NCI-H2171 (cell line): ENCODE data around the gene PSMC6.

Experiments used
- DNase-seq: peaks from one replicate; lab custom pipeline; 2025; lab: John Stamatoyannopoulos, UW

The PSMC6 gene

DNA sequence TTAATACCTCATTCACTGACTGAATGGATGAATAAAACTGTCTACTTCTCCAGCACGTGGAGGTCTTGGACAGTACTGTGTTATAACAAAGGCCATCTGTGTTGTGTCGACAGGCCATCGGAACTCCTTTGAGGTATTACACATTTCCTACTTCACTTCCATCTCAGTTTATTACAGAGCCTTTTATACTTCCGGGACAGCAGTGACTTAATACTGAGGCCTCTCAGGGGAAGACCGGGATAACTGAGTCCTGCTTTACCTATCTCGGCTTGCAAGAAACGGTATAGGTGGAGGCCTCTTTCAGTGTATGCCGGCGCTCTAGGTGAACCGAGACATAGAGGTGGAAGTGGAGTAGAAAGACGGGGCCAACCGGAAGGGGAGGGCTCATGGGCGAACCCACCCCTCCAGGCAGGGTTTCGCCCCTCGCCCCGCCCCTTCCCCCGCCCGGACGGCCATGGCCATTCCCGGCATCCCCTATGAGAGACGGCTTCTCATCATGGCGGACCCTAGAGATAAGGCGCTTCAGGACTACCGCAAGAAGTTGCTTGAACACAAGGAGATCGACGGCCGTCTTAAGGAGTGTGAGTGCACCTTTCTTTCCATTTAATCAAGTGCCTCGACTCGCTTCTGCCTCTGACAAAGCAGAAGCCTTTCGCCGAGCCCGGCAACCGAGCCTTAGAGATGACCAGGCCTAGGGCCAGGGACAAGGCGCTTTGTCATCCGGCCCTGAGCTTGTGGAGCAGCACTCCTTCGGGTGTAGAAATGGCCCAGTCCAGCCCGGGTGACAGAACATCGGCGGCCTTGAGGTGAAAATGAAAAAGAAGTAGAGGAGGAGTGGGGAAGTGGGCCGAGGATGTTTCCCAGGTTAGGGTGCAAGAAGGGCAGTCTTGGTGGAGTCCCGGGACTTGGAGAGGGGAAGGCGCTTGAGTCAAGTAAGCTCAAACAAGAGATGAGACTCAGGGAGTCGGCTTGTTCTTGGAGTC is at the start of gene PSMC6:
Gene PSMC6, plus strand, starts transcription at position 477 of the 983 bp plus-strand sequence. Its CDS starts 20 bp downstream, at position 497.
- DNase-seq, result peak; percentile 93

DNA sequence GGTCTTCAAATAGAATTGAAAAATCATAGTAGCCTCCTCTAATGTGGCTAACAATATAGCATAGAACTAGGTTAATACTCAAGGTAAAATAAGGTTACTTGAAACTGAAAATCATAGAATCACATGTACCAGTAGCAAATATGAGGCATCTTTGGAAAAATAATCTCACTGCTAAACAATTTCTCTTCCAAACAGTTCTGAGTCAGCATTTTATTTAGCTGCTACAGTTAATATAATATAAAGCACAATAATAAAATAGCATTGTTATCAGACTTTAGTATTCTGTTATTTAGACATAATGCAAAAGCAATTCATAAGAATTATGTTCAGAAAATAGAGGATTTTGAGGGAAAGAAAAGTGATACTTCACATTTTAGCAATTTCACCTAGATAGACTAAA is 46.7 kb upstream of the PSMC6 start:
- no peak for DNase-seq

DNA sequence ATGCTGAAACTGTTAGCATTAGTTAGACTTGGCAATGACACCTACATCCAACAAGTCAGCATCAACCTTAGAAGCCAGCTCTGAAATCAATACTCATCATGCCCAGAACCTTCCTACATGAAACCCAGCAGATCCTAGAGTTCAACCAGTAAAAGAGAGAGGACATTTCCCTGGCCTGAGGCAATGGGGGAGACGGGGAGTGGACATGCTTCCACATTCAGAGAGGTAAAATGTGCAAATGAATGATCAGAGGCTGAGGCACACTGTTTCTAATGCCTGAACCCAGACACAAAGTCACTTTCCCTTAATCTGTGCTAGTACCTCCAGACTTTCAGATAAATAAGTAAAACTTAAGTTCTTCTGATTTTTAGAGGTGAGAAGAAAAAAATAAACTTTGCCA is 46.2 kb upstream of the PSMC6 start:
- no peak for DNase-seq

DNA sequence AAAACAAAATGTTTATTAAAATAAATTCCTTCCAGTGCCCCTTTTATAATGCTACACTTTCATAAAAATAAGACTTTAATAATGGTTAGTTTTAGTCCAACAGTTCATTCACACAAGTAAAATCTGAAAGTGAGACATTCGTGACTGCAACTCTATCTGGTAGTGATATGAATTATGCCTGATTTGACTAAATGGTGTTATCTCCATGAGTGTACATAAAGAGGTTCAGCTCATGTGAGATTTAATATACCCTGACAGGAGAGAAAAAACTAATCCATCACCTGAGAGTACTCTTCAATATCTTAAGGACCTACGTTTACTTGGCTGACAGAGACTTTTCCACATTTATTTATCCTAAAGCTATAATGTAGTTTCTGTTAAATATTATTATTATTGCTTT is 45.7 kb upstream of the PSMC6 start:
- no peak for DNase-seq

DNA sequence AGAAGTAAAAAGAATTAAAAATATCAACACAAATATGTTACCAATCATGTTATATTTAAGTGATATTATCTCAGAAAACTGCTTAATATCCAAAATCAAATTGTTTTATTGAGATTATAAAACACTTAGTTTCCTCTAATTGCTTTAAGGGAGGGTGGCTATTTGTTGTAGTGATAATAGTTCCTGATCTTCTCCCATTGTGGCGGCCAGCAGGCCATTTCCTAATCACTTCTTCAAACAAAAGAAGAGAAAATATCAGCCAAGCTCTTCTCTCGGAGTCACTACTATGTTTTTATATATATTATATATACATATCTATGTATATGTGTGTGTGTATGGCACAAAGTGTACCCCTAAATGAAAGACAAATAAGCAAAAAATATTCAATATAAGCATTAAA is 43.1 kb upstream of the PSMC6 start:
- DNase-seq, result no peak

DNA sequence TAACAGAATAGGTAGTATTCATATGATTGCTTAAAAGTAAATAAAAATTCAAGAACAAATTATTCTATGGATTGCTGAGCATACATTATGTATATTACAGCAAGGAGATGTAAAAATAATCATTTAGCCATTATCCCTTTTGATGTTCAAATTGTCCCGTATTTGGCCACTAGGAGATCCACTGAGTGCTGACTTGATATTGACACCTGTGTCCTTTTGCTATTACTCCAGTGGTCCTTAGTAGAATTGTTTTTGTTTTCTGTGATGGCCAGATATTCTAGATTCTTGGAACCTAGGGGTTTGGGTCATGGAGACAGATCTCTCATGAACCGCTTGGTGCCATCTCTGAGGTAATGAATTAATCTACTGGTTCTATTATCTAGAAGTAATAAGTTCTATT is 28.4 kb upstream of the PSMC6 start:
- no peak for DNase-seq

DNA sequence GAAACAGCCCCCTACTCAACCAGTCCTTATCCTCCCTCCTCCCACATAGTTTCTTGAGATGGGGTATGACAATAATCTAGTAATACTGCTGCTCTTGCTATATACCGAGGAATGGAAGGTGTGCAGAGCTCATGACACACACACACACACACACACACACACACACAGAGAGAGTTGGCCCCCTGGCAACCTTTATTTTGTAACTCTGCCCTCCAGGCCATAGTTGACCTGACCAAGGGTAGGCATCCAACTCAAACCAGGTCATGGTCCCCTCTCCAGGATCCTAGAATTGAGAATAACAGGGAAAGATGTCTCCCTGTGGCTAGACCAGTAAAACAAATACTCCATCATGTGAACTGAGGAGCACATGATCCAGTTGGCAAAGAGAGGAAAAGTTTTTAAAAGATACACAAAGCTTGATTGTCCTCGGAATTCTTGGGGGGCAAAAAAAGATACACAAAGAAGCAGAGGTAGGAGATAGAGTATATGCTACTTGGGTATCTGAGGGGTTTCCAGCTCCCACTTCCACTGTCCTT is 22.9 kb upstream of the PSMC6 start:
- no peak for DNase-seq

DNA sequence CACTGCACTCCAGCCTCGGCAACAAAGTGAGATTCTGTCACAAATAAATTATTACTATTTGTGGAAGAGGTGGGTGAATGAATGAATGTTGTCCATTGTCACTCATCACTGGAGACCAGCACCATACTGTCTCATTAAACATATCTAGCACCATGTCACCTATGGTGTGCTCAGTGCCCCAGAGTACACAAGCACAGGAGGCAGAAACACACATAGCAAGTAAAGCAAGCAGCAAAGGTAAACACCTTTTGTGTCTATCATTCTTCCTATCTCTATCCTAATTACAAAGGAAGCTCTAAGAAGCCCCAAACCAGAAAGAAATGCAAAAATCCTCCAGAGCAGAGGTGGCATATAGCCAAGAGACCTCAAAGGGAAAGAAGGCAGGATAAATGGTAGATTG is 20.8 kb upstream of the PSMC6 start:
- no peak for DNase-seq

DNA sequence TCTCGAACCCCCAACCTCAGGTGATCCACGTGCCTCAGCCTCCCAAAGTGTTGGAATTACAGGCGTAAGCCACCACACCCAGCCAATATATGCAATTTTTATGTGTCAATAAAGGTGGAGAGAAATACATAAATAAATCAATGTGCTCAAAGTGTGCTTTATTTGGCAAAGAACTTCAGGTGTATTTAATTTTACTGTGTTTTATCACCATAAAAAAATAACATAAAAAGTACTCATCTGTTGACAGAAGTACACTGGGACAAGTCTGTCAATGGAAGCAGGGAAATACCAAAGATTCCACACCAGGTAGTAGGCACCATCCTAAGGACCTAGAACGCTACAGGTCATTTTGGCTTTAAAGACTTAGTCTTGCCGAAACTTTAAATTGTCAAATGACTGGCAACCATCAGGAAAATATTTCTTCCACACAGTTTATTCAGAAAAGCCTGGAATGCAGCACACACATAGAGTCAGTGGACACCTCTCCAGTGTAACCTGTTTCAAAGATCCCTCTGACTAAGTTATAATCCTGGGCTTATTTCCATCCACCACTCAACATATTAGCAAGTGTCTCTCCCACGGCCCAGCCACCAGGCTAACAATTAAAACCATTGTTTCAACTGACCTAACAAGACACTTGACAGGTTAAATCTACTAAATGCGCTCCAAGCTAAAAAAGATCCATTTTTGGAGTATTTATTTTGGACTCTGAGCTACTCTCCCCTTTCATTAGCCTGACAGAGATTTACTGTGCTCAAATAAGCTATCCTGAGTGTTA is 15.8 kb upstream of the PSMC6 start:
- no peak for DNase-seq

DNA sequence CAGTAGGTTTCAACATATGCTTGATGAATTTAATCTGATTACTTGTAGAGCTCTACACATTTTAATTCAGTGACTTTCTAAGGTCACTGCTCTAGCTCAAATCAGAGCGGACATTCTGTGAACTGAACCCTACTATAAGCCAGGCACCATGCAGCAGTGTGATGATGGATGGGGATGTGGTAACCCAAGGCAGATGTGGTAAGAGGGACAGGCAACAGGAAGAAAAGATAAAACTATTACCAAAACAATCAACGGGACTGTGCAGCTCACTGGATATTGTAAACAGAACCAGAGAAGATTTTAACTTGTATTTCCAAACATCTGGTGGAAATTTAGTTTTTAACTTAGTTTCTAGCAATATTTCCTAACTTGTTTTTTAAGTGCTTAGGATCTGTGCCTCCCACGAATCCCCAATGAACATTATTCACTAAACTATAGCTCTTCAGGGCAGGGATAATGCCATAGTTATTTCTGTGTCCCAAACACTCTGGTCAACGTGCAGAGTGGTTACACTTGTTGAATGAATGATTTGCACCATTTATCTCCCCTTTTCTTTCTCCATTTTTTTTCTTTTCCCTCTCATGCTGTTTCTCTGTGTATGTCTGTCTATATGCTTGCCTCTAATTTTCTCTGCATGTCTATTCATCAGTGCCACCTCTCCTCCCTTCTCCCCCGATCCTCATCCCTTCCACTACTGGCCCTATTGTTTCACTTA is 14.6 kb upstream of the PSMC6 start:
- DNase-seq, result no peak

DNA sequence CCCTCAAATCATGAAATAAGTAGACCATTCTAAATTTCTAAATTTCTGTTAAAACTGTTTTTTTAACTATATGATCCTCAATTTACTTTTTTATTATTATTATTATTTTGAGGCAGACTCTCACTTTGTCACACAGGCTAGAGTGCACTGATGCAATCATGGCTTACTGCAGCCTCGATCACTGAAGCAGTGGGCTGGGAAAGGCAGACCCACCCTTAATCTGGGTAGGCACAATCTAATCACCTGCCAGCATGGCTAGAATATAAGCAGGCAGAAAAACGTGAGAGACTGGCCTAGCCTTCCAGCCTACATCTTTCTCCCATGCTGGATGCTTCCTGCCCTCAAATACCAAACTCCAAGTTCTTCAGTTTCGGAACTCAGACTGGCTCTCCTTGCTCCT is 14.0 kb upstream of the PSMC6 start:
- DNase-seq, result no peak

DNA sequence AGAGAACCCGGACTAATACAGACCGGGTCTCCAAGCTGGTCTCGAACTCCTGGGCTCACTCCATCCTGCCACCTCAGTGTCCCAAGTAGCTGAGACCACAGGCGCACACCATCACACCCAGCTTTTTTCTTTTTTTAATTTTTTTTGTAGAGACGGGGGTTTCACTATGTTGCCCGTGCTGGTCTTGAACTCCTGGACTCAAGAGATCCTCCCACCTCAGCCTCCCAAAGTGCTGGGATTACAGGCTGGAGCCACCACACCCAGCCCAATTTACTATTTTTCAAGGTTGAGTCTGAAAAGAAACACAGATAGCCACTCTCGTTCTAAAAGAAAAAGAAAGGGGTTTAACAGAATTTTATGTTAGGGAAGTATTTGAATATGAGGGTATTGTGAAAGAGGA is 13.5 kb upstream of the PSMC6 start:
- no peak for DNase-seq

DNA sequence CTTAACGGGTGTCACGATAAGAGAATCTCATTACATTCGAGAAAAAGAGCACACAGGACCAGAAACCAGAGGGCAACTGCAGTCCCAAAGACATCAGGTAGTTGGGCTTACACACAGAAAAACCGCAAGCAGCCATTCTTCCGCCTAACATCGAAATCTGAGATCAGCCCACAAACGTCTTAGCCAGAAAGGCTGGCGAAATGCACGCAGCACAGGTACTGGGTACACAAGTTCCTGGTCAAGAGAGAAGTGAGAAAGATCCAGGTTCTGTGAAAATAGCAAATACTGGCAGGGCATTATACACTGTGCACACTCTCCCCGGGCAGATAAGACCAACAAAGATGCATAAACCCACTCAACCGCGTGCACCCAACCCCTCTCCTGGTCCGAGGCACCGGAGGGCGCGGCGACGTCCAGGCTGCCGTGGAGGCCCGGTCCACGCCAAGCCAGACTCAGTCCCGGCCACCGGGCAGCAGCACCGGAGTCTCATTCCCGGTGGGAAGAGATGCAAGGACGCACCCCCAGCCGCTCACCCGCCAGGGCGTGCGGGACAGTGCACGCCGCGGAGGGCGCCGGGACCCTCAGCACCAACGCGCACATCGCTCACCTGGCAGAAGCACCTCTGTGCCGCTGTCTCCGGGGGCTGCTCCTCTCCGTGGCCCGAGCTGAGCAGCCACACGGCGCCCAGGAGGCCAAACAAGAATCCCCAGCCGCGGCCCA is 12.1 kb upstream of the PSMC6 start:
- peak; percentile 63 for DNase-seq

DNA sequence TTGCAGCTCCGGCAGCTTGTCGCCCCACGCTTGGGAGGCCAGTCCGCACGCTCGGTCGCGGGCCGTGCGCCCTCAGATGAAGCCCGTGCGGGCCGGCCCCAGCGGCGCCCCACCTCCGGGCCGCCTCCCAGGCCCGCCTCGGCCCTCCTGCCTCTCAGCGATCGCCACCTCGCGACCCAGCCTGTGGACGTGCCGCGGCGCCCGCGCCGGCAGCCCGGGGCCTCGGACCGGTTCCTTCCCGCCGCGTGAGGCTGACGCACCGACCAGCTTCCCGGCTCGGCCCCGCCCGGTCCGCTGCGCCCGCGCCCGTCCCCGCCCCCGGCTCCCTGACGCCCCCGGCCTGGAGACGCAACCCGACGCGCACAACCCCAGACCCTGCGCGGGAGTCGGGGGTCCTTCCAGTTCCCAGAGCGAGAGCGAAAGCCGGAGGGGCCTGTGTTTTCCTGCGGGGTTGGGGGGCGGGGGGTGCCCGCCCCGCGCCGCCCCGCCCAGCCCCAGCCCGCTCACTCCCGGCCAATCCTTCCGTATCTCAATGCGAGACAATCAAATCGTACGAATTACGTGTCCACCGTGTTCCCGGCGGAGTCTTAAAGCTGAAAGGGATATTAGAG is 11.4 kb upstream of the PSMC6 start, which contains the start of gene ERO1A:
Gene ERO1A, minus strand, starts transcription at position 78 of the 611 bp plus-strand sequence. Its CDS starts 77 bp downstream, at position 1.
- peak; percentile 84 for DNase-seq

DNA sequence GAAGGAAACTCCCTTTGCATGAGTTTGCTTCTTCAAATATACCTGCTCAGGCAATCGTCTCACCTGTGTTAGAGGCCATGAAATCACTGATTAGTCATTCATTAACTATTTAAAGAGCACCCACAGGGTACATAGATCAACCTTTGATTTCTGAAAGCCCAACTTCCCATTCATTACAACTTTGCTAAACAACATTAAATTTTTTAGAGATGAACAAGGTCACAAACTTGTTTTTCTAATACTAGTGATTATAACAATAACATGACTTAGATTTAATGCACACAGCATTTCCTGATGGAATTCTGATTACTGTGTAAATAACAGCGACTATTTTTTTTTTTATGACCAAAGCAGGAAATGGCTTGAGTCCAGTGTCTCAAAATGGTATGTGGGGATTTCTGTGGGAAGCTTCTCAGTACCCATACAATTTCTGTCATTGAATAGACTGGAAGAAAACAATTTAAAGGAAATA is 6.3 kb upstream of the PSMC6 start:
- no peak for DNase-seq

DNA sequence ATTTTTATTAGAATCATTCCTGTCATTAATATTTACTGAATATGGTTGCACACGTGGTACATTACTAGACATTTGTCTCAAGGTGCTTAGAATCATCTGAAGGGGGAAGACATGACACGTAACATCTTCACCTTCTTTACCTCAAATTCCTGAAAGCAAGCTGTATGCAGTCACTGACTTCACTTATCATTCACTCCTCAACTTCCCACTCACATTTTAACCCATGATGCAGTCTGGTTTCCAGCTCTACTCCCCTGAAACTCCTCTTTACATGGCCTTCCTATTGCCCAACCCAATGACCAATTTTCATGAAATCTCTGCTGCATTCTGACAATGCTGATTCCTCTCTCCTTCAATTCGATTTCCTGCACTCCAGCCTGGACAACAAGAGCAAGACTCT is 5.8 kb upstream of the PSMC6 start:
- no peak for DNase-seq

DNA sequence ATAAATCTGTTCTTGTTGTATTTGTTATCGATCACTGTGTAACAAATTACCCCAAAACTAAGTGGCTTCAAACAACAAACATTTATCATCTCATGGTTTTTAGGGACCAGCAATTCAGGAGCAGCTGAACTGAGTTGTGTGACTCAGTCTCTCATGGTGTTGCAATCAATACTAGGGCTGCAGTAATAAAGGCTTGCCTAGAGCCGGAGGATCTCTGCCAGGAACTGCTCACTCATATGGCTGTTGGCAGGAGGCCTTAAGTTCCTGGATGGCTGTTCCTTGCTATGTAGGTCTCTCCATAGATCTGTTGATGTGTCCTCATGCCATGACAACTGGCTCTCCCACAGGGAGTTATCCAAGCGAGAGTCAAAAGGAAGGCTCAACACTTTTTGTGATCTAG is 3.8 kb upstream of the PSMC6 start:
- no peak for DNase-seq

DNA sequence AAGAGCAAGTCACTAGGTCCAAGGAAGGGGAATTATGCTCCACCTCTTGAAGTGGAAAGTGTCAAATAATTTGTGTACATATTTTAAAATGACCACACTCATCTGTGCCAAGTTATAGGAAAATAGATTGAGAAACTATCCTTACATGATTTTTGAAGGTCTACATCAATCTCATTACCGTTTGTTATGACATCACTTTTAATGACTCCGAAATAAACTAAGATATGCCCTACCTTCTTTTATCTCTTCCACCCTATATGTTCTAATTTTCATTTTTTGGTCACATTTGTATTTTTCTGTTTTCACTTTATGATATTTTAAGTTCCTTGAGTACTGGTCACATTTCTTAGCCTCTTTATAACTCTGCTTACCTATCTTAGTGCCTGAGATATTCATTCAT is 3.3 kb upstream of the PSMC6 start:
- DNase-seq, result no peak

DNA sequence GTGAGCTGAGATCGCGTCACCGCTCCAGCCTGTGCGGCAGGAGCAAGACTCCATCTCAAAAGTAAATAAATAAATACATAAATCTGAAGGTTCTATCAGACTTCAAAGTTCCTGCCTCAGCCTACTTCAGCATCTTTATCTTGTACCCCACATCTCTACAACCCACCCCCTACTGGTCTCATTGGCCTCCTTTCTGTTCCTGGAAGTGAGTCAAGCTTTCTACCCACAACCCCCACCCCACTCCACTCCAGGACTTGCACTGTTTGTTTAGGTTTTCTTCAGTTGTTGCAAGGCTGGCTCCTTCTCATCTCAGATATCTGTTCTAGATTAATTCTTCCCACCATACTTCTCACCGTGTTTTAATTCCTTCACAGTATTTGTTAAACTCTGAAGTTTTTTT is 714 bp upstream of the PSMC6 start:
- DNase-seq, result no peak

DNA sequence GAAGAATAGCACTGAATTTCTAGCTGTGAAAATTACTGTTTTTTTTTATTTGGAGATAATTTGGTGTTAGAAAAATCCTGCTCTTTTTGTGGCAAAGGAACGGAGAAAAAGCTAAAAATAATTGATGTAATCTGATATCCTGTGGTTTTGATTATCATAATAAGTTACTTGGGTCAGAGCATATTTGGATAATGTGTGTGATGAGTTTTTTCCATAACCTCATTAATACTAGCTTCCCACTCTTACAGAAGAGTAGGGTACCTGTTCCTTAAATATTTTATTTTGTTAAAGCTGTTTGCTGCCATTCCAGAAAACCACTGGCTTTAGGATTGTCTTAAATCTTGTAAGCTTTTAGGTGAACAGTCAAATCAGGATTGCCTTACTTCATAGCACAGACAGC is 4.7 kb downstream of the PSMC6 start:
- no peak for DNase-seq

DNA sequence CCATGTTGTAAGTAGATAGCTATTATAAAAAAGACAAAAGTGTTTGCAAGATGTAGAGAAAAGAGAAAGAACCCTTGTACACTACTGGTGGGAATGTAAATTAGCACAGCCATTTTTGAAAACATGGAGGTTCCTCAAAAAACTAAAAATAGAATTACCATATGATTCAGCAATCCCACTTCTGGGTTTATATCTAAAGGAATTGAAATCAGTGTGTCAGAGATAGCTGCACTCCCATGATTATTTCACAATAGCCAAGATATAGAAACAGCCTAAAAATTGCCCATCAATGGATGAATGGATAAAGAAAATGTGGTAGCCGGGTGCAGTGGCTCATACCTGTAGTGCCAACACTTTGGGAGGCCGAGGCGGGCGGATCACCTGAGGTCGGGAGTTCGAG is 9.2 kb downstream of the PSMC6 start:
- DNase-seq, result no peak
